Stimulated activated CD8-positive, alpha-beta memory T cell treated with anti-CD3 and anti-CD28 coated beads, Interleukin-12 subunit alpha, Interleukin-12 subunit beta, amount 100 ng/mL, for 4 hours (primary cell): ENCODE data around the gene TAB2.
A peak's percentile ranks its signal among the peaks of the same experiment; 100 is the strongest.

ENCODE experiments used
- DNase-seq: peaks from one replicate; pipeline ENCODE4 v3.0.0-alpha.2; 2020; ENCODE audit warnings: low read depth

Gene TAB2

DNA sequence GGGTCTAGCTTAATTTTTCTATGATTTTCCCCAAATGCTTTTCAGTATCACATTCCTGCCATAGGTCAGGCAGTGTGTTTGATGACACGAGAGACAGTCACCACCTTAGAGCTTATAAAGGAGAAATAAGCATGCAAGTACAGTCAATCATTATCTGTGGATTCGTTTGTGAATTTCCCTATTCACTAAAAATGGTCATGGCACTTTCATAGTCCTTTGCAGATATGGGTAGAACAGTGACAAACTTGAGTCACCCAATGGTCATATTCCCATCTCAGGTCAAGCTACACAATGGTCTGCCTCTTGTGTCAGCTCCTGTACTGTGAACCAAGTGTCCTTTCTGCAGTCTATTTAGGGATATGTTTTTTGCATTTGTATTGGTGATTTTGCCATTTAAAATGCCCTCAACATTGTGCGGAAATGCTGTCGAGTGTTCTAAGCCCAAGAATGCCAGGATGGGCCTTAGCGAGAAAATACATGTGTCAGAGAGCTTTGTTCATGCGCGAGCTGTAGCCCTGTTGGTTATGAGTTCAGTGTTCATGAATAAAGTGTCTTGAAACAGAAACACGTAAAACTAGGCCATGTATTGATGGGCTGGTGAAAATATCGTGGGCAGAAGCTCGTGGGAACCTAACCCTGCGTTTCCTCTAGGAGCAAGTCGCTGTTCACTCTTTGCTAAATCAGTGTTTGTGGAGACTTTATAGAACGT is 102.3 kb downstream of the TAB2 start:
- DNase-seq: no peak

DNA sequence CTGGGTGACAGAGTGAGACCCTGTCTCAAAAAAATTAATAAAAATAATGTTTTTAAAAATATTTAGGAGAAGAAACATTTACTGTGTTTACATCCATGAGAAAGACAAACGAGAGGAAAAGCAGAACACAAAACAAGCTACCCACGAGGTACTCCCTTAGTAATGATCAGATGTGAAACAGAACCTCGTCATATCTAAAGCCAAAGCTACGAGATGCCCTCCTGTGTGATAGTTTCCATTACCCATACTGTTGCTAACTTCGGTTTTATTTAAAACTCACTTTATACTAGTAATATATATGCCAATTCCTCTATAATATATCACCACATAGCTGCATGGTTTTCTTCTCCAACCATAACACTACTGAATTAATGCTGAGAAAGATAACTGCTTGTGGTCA is 103.6 kb downstream of the TAB2 start:
- no peak for DNase-seq

DNA sequence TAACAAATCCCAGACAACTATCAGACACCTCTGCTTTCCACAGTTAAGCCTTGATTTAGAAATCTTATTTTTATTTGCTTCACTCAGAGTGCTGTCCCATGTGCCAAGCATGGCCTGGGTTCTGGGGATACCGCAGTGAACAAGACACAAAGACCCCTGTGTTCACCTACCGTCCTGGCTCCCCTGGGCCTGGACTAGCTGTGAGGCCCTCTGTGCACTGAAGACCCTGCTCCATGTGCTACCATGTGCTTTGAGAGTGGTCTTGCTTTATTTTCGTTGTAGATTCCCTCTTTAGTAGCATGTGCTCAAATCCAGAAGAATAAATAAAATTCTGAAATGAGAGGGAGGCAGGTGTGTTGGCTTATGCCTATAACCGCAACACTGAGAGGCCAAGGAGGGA is 105.1 kb downstream of the TAB2 start:
- no peak for DNase-seq

DNA sequence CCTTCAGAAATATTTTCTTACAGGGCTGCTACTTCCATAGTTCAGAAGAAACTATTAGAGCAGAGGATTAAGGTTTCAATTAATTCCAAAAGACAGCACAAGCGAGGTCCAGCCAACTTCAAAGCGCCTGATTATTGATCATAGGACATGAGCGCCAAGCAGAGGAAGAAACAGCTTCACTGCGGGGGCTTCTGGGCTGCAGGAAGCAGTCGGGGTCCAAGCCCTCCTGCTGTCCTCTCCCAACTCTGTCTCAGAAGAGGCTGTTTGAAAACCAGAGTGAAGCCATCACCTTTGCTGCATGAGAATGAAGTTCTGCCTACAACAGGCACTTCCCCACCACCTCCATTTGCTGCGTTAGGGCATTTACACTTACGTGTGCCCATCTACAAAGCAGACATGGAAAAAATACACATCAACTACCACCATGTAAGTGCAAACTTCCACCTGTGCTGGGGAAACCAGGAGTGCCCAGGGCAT is 106.5 kb downstream of the TAB2 start:
- no peak for DNase-seq

GRCh38 chr6:149425224-149425623 is 107.7 kb downstream of the TAB2 start:
- no peak for DNase-seq

- DNase-seq: no peak
Measured at GRCh38 chr6:149425754-149426153, 108.2 kb downstream of the TAB2 start.

DNA sequence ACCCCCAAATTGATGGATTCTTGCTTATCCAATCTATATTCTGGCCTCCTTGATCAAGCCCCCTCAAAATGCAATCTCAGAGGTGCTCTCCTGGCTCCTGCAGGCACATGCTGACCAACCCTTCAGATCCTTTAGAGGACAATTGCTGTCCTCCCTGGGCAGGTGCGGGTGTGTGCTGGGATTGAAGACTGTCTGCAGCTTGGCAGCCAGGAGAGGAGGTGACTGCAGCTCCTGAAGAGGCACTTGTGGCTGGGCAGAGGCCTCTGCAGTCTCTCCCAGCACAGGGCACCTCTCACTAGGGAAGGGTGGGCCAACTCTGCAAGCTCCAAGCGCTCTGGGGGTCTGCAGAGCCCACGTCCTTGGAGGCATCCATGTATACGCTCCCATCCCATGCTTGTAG is 111.1 kb downstream of the TAB2 start:
- no peak for DNase-seq

- no peak for DNase-seq
Measured at GRCh38 chr6:149429427-149430360, 112.2 kb downstream of the TAB2 start.

GRCh38 chr6:149431905-149432775 is 114.6 kb downstream of the TAB2 start:
- peak; percentile 73 for DNase-seq

GRCh38 chr6:149433405-149433804 is 115.9 kb downstream of the TAB2 start:
- no peak for DNase-seq

GRCh38 chr6:149433881-149434280 is 116.4 kb downstream of the TAB2 start:
- no peak for DNase-seq

DNA sequence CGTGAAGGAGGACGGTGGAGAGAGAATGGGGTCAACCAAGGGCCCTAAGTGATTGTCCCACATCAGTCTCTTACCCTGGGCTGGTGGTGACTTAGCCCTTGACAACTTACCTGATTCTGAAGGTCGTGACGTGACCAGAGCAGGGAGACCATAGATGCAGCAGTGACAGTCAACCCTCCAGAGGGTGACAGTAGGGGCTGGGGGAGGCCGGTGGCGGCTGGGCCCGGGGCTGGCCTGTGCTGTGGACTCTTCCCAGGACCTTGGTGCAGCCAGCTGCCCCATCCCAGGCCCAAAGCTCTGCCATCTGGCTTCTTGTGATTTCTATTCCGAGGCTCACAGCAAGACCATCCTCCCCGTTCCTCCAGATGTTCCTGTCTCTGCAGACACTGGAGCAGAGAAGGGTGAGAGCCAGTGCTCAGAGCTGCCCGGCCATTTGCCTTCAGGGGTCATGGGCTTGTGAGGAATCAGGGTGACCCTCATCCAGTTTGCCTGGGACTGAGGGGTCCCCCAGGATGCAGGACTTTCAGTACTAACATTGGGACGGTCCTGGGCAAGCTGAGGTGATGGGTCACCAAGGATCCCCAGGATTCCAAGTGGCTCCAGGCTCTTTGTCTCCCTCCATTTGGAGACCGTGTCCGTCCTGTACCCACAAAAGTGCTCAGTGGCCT is 118.5 kb downstream of the TAB2 start:
- no peak for DNase-seq

DNA sequence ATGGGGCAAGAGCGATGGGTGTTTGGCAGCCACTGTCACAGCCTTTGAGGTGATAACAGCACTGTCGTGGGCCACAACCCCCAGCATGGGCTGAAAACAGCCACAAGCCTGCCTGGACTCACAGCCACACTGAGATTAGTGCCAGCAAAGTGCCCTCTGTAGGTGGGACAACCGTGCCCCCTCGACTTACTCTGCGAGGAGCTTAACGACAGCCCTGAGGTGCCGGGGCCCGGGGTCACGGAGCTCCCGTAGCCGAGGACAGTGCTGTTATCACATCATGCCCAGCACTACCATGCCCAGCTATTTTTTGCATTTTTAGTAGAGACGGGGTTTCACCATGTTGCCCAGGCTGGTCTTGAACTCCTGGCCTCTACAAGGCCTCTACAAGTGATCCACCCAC is 119.1 kb downstream of the TAB2 start:
- no peak for DNase-seq

DNA sequence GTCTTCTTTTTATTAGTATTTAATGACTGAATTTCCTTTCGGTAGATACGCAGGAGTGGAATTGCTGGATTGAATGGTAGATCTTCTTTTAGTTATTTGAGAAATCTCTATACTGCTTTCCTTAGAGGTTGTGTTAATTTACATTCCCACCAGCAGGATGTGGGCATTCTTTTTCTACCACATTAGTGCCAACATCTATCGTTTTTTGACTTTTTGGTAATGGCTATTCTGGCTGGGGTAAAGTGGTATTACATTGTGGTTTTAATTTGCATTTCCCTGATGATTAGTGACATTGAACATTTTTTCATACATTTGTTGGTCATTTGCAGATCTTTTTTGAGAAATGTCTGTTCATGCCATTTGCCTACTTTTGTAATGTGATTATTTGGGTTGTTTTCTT is 119.7 kb downstream of the TAB2 start:
- DNase-seq: no peak

- no peak for DNase-seq
Measured at GRCh38 chr6:149438855-149439254, 121.3 kb downstream of the TAB2 start.

- no peak for DNase-seq
Measured at GRCh38 chr6:149439626-149440025, 122.1 kb downstream of the TAB2 start.

DNA sequence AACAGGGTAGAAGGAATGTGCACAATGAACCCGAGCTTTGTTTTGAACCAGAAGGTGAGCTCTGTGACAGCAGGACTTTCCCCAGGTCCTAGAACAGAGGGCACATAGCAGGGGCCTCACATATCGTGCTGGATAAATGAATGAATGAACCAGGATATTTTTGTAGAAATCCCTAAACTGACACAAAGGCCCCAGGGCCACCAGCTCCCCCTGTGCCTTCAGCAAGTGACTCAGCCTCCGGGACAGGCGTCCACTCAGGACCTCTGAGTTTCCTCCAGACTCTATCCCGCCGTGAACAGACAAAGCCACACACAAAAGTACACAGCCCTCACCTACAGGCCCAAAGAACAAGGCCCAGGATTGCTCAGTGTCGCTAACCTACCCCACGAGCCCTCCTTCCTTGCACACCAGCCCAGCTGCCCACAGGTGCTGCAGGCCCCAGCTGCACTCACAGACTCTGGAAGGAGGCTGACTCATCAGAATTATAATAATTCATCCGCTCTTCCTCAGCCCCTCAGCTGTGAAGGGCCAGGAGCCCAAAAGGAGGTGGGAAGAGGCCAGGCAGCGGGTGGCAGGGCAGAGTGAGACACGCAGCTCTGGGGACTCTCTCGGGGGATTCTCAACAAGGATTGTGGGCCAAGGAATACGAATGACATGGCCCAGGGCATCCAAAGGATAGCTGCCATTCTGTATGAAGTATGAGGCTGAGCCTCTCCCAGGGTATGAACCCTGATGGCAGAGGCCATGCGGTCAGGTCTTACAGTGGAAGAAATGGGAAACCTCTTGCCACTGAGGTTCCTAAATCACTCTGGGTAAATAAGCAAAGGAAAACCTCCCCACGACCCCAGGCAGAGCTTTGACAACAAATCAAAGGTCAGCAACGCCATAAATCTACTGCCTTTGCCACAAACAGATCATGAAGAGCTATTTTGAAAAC is 123.5 kb downstream of the TAB2 start:
- DNase-seq: no peak

- DNase-seq: no peak
Measured at GRCh38 chr6:149441740-149442139, 124.2 kb downstream of the TAB2 start.

- no peak for DNase-seq
Measured at GRCh38 chr6:149443411-149444181, 126.1 kb downstream of the TAB2 start.
